Fibroblast of pulmonary artery (primary cell): ENCODE data around the gene COX7A1.

ENCODE experiments used
- DNase-seq: peaks from one replicate; pipeline ENCODE4 v3.0.0-alpha.2; 2010; ENCODE audit warnings: low read depth
- H3K4me3 ChIP-seq: replicated peaks from 2 replicates; pipeline ENCODE4 v1.5.1; 2011; ENCODE audit warnings: low read depth, mild to moderate bottlenecking, control low read depth, low read length, moderate library complexity
- TF ChIP-seq, protein P1 (sequence below): IDR thresholded peaks from 2 replicates; pipeline ENCODE4 v1.5.1; 2011; ENCODE audit warnings: mild to moderate bottlenecking, control low read depth, low read length, inconsistent platforms; ENCODE audit errors: missing control alignments

The COX7A1 gene

GRCh38 chr19:36172852-36173251 lies 20.6 kb upstream of the COX7A1 start:
- no peak overlapping the region for H3K4me3 ChIP-seq
- TF ChIP-seq, protein P1, sequence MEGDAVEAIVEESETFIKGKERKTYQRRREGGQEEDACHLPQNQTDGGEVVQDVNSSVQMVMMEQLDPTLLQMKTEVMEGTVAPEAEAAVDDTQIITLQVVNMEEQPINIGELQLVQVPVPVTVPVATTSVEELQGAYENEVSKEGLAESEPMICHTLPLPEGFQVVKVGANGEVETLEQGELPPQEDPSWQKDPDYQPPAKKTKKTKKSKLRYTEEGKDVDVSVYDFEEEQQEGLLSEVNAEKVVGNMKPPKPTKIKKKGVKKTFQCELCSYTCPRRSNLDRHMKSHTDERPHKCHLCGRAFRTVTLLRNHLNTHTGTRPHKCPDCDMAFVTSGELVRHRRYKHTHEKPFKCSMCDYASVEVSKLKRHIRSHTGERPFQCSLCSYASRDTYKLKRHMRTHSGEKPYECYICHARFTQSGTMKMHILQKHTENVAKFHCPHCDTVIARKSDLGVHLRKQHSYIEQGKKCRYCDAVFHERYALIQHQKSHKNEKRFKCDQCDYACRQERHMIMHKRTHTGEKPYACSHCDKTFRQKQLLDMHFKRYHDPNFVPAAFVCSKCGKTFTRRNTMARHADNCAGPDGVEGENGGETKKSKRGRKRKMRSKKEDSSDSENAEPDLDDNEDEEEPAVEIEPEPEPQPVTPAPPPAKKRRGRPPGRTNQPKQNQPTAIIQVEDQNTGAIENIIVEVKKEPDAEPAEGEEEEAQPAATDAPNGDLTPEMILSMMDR, result no peak
- no peak for DNase-seq

GRCh38 chr19:36169084-36169760 lies 17.0 kb upstream of the COX7A1 start:
- no peak overlapping the region for H3K4me3 ChIP-seq
- TF ChIP-seq, protein P1, result no peak
- DNase-seq, result no peak

DNA sequence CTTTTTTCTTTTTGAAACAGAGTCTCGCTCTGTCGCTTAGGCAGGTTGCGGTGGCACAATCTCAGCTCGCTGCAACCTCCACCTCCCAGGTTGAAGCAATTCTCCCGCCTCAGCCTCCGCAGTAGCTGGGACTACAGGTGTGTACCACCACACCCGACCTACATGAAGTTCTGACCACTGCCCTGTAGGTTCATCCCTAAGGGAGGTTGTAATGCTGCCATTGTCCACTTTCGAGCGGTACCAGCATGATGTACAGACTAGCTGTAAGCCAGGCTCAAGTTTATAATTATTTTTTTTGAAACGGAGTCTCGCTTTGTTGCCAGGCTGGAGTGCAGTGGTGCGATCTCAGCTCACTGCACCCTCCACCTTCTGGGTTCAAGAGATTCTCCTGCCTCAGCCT lies 11.6 kb upstream of the COX7A1 start:
- H3K4me3 ChIP-seq, result no peak overlapping the region
- TF ChIP-seq, protein P1, result no peak
- DNase-seq, result no peak

GRCh38 chr19:36160821-36161596 lies 8.8 kb upstream of the COX7A1 start:
- TF ChIP-seq, protein P1, result no peak
- no peak for DNase-seq
- H3K4me3 ChIP-seq, result no peak overlapping the region

DNA sequence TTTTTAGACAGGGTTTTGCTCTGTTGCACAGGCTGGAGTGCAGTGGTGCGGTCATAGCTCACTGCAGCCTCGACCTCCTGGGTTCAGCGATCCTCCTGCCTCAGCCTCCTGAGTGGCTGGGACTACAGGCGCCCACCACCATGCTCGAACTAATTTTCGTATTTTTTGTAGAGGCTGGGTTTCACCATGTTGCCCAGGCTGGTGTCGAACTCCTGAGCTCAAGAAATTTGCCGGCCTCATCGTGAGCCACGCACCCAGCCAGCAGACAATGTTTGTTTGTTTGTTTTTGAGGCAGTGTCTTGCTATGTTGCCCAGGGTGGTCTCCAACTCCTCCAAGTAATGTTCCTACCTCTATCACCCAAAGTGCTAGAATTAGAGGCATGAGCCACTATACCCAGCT lies 879 bp upstream of the COX7A1 start:
- no peak overlapping the region for H3K4me3 ChIP-seq
- no peak for DNase-seq
- TF ChIP-seq, protein P1, result no peak

DNA sequence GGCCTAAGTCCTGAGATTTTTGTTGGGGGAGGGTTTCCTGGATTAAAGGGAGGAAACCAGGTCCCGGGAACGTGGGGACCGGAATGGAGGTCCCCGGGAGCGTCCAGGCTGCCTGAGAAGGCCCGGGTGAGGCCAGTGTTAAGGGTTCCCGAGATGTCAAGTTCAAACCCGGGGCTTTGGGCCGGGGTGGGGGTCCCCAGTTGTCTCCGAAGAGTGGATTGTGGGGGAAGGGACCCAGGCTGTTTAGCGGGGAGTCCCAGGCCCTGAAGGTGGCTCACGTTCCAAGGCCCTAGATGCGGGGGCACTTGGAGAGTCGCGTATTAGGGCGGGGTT lies 262 bp downstream of the COX7A1 start:
- TF ChIP-seq, protein P1, result no peak
- DNase-seq, result no peak
- H3K4me3 ChIP-seq, result peak overlapping the region; percentile 53
